Loucy (cell line): ENCODE results near the gene DDX24.

Experiments
- H2AFZ ChIP-seq: fragments of 200-600 bp; sonication (generic); 2 replicates; pipeline ENCODE4 v1.6.0; 2016; ENCODE audit warnings: antibody characterized with exemption, mild to moderate bottlenecking, low read length, moderate library complexity
- H3F3A ChIP-seq: fragments of 200-600 bp; 2 replicates; pipeline ENCODE4 v1.6.0; 2016; ENCODE audit warnings: antibody characterized with exemption, low read depth, mild to moderate bottlenecking
- H3K27me3 ChIP-seq: fragments of 200-600 bp; sonication (generic); 2 replicates; pipeline ENCODE4 v1.6.1; 2014; ENCODE audit warnings: low read length, mild to moderate bottlenecking; ENCODE audit not compliant: insufficient read depth, poor library complexity, severe bottlenecking
- H3K36me3 ChIP-seq: fragments of 200-600 bp; sonication (generic); 2 replicates; pipeline ENCODE4 v1.6.1; 2016; ENCODE audit warnings: low read length; ENCODE audit not compliant: insufficient read depth
- H3K4me1 ChIP-seq: fragments of 200-600 bp; sonication (generic); 2 replicates; pipeline ENCODE4 v1.5.1; 2014; ENCODE audit warnings: low read length, mild to moderate bottlenecking; ENCODE audit not compliant: insufficient read depth, poor library complexity, severe bottlenecking
- H3K4me2 ChIP-seq: fragments of 200-600 bp; sonication (generic); 2 replicates; pipeline ENCODE4 v1.6.0; 2014; ENCODE audit warnings: antibody characterized with exemption, low read length, low read depth, mild to moderate bottlenecking; ENCODE audit not compliant: poor library complexity, severe bottlenecking
- H3K4me3 ChIP-seq: fragments of 200-600 bp; sonication (generic); 2 replicates; pipeline ENCODE4 v1.5.1; 2014; ENCODE audit warnings: low read length, mild to moderate bottlenecking, mixed read lengths; ENCODE audit not compliant: poor library complexity, severe bottlenecking
- H3K79me2 ChIP-seq: fragments of 200-600 bp; sonication (generic); 2 replicates; pipeline ENCODE4 v1.6.1; 2014; ENCODE audit warnings: low read length; ENCODE audit not compliant: insufficient read depth
- H3K9ac ChIP-seq: fragments of 200-600 bp; sonication (generic); 2 replicates; pipeline ENCODE4 v1.6.0; 2014; ENCODE audit warnings: mild to moderate bottlenecking, low read depth, low read length, moderate library complexity; ENCODE audit not compliant: poor library complexity, severe bottlenecking
- H3K9me2 ChIP-seq: fragments of 200-600 bp; sonication (generic); replicated peaks from 2 replicates; pipeline ENCODE4 v1.6.1; 2016; ENCODE audit warnings: low read depth, low read length, mixed read lengths
- H3K9me3 ChIP-seq: fragments of 200-600 bp; sonication (generic); 2 replicates; pipeline ENCODE4 v1.6.1; 2014; ENCODE audit warnings: mild to moderate bottlenecking, antibody characterized with exemption, low read length, low read depth; ENCODE audit not compliant: insufficient read depth
- H4K20me1 ChIP-seq: fragments of 200-600 bp; sonication (generic); 2 replicates; pipeline ENCODE4 v1.6.0; 2014; ENCODE audit warnings: antibody characterized with exemption, low read length, mild to moderate bottlenecking; ENCODE audit not compliant: insufficient read depth, poor library complexity, severe bottlenecking
- EZH2phosphoT487 ChIP-seq: fragments of 200-600 bp; IDR thresholded peaks from 2 replicates; pipeline ENCODE4 v1.6.1; 2018; ENCODE audit warnings: antibody characterized with exemption, mild to moderate bottlenecking, moderate library complexity, borderline replicate concordance
- TF ChIP-seq, protein P1 (sequence below): fragments of 200-600 bp; sonication (generic); conservative IDR thresholded peaks from 2 replicates; pipeline ENCODE4 v1.5.1; 2014; ENCODE audit warnings: mild to moderate bottlenecking, antibody characterized with exemption, low read length

DDX24 gene

DNA sequence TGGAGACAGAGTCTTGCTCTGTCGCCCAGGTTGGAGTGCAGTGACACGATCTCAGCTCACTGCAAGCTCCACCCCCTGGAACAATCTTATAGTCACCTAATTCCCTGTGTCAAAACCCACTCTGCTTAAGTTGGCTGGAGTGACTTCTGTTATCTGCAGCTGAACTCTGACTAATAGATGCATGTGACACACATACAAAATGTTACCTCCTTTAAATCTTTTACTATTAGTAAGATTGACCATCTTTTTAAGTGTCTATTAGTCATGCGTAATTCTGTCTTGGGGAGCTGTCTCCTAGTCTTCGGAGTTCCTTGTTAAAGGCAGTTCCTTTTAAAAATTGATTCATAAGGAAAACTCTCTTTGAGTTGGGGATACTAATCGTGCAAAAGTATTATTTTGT is 7.5 kb upstream of the DDX24 start:
- Histone ChIP-seq H3K9ac (no peak overlapping the region), H3K9me2 (no peaks in the 10 kb centered on the region), H3K36me3 (no peaks in the 10 kb centered on the region), H3K4me3 (no peak overlapping the region), H2AFZ (no peak overlapping the region), H3K79me2 (no peaks in the 10 kb centered on the region), H4K20me1 (no peaks in the 10 kb centered on the region), H3K4me1 (no peaks in the 10 kb centered on the region), H3F3A (no peaks in the 10 kb centered on the region), H3K4me2 (no peak overlapping the region), H3K9me3 (no peaks in the 10 kb centered on the region), H3K27me3 (no peaks in the 10 kb centered on the region)
- no peak for TF ChIP-seq EZH2phosphoT487
- TF ChIP-seq, protein P1, sequence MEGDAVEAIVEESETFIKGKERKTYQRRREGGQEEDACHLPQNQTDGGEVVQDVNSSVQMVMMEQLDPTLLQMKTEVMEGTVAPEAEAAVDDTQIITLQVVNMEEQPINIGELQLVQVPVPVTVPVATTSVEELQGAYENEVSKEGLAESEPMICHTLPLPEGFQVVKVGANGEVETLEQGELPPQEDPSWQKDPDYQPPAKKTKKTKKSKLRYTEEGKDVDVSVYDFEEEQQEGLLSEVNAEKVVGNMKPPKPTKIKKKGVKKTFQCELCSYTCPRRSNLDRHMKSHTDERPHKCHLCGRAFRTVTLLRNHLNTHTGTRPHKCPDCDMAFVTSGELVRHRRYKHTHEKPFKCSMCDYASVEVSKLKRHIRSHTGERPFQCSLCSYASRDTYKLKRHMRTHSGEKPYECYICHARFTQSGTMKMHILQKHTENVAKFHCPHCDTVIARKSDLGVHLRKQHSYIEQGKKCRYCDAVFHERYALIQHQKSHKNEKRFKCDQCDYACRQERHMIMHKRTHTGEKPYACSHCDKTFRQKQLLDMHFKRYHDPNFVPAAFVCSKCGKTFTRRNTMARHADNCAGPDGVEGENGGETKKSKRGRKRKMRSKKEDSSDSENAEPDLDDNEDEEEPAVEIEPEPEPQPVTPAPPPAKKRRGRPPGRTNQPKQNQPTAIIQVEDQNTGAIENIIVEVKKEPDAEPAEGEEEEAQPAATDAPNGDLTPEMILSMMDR, result no peak

DNA sequence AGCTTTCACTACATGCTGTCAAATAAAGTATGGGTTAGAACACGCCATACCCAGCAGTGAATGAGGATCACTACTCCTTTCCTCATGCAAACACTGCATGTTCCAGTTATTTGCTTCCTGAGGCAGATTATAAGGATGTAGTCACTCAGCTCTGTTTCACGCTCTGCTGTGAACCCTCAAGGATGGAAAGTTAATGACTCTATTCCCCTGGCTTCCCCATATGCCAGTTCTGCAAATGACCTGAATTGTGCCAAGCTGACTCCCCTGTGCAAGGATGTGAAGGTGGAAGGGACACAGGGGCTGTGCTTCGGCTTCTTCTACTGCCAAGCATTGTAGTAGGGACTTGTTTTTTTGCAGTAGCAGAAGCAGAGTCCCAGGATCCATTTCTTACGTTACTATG is 6.9 kb upstream of the DDX24 start:
- Histone ChIP-seq H3K4me1 (no peaks in the 10 kb centered on the region), H3K79me2 (no peaks in the 10 kb centered on the region), H3K27me3 (no peaks in the 10 kb centered on the region), H2AFZ (no peak overlapping the region), H3K9ac (no peak overlapping the region), H3K4me2 (no peak overlapping the region), H4K20me1 (no peaks in the 10 kb centered on the region), H3K9me3 (no peaks in the 10 kb centered on the region), H3F3A (no peaks in the 10 kb centered on the region), H3K9me2 (no peaks in the 10 kb centered on the region), H3K36me3 (no peaks in the 10 kb centered on the region), H3K4me3 (no peak overlapping the region)
- TF ChIP-seq, protein P1, result no peak
- TF ChIP-seq EZH2phosphoT487, result no peak

DNA sequence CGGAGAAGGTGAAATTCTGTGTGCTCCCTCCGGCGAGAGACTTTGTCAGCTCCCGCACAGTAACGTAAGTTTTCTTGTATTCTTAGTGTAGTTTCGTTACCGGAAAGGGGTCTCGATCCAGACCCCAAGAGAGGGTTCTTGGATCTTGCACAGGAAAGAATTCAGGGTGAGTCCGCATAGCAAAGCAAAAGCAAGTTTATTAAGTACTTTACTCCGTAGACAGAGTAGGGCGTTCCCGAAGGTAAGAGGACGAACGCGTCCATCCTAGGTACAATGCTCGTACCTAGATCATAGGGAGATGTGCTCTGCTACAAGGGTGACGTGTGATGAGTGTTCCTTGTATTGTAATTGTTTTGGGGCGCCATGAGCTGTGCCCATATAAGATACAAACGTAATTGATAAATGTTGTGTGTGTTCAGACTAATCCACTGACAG is 401 bp upstream of the DDX24 start:
- TF ChIP-seq, protein P1, result no peak
- TF ChIP-seq EZH2phosphoT487, result no peak
- Histone ChIP-seq H3K4me3 (peak overlapping the region; percentile 88), H2AFZ (peak overlapping the region; percentile 96), H3K9ac (peak overlapping the region; percentile 96), H3K27me3 (no peaks in the 10 kb centered on the region), H3K79me2 (peaks cover 59% of the 10 kb centered on the region), H3K9me3 (no peaks in the 10 kb centered on the region), H4K20me1 (peaks cover 39% of the 10 kb centered on the region), H3K36me3 (no peaks in the 10 kb centered on the region; the same call in 1 of the 2 replicates), H3K9me2 (no peaks in the 10 kb centered on the region), H3K4me1 (peaks cover 38% of the 10 kb centered on the region), H3K4me2 (peak overlapping the region; percentile 74), H3F3A (no peaks in the 10 kb centered on the region)
